GM18505 (cell line): ENCODE results near the gene AOPEP.
"Not testable (repeated sequence)": the region's sequence is repeated elsewhere in the genome, so short reads cannot be mapped to it uniquely, and the experiment has no call there.

Experiments used
- ATAC-seq: cut with Tn5 transposase; IDR thresholded peaks from one replicate; pipeline ENCODE4 v1.9.1; 2021; ENCODE audit not compliant: unreplicated experiment
- POLR2A ChIP-seq: IDR thresholded peaks from 4 replicates; pipeline ENCODE4 v1.6.1; 2011; ENCODE audit warnings: borderline replicate concordance; ENCODE audit not compliant: insufficient read depth, insufficient read length; ENCODE audit errors: extremely low read depth

Gene AOPEP

GRCh38 chr9:94933511-94933828 lies 207.0 kb downstream of the AOPEP start:
- ATAC-seq = no peak
- TF ChIP-seq POLR2A = no peak

- no peak for TF ChIP-seq POLR2A
- ATAC-seq = no peak
These were observed 208.4 kb downstream of the AOPEP start for GRCh38 chr9:94934816-94935328.

GRCh38 chr9:94935396-94935795 lies 208.9 kb downstream of the AOPEP start:
- no peak for TF ChIP-seq POLR2A

GRCh38 chr9:94936419-94936818 lies 209.9 kb downstream of the AOPEP start:
- no peak for ATAC-seq
- TF ChIP-seq POLR2A = no peak

More at GRCh38 chr9:94935396-94935795, 208.9 kb downstream of the AOPEP start:
- no peak for ATAC-seq

- no peak for ATAC-seq
- no peak for TF ChIP-seq POLR2A
These were observed 210.9 kb downstream of the AOPEP start for GRCh38 chr9:94937214-94937903.

GRCh38 chr9:94938384-94938783 lies 211.9 kb downstream of the AOPEP start:
- no peak for TF ChIP-seq POLR2A
- no peak for ATAC-seq

- ATAC-seq = not testable (repeated sequence)
These were observed 213.8 kb downstream of the AOPEP start for GRCh38 chr9:94940296-94940695.

GRCh38 chr9:94941211-94941875 lies 214.8 kb downstream of the AOPEP start:
- TF ChIP-seq POLR2A = no peak
- ATAC-seq = no peak

GRCh38 chr9:94944626-94945025 lies 218.1 kb downstream of the AOPEP start:
- TF ChIP-seq POLR2A = no peak

GRCh38 chr9:94945197-94946144 lies 219.0 kb downstream of the AOPEP start:
- TF ChIP-seq POLR2A = no peak
- ATAC-seq = no peak

More at GRCh38 chr9:94944626-94945025, 218.1 kb downstream of the AOPEP start:
- ATAC-seq = no peak

- no peak for ATAC-seq
- TF ChIP-seq POLR2A = no peak
These were observed 219.8 kb downstream of the AOPEP start for GRCh38 chr9:94946256-94946655.

GRCh38 chr9:94948567-94949235 lies 222.2 kb downstream of the AOPEP start:
- no peak for ATAC-seq
- TF ChIP-seq POLR2A = no peak

- no peak for ATAC-seq
- no peak for TF ChIP-seq POLR2A
These were observed 222.9 kb downstream of the AOPEP start for GRCh38 chr9:94949370-94949769.
